ENCODE data around the gene KCNAB2. TPM values are rescaled to one million over a fixed set of nuclear protein-coding genes. Genes with fewer than 3 reads are reported as not detected.

The KCNAB2 gene
- total RNA-seq, 1 donor, result 5.8 TPM

DNA sequence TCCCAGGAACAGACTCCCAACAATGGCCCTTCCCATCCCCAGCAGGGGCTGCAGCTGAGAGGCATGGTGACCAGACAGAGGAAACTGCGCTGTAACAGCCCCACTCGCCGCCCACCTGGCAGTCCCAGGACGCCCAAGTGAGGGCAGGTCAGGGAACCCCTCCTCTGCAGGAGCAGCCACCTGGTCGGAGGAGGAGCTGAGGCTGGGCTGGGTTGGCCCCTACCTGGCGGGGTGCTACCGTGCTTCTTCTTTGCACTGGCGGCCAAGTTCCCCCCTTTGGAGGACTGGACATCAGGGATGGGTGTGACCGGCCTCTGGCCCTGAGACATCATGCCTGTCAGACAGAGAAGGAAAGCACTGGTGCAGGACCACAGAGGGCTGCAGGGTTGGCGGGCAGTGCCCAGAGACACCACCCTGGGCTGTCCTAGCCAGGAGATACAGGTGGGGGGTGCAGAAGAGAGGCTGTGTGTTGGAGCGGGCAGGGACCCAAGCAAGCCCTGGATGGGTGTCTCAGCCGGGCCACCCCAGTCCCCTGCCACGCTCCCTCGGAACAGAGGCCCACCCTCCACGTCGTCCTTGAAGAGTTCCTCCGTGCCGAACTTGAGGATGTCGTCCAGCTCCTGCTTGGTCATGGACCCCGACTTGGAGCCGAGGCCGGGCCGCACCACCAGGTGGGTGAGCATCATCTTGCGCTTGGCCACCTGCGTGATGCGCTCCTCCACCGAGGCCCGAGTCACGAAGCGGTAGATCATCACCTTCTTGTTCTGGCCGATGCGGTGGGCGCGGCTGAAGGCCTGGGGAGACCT, 82.8 kb downstream of the KCNAB2 start:
- H3K4me2 ChIP-seq (ENCODE audit: insufficient read depth, low read length), result no peak overlapping the region
- no peaks in the 10 kb centered on the region for H3K9me3 ChIP-seq (ENCODE audit: low read depth, low read length)
- no peaks in the 10 kb centered on the region for H3K4me1 ChIP-seq (ENCODE audit: insufficient read depth, low read length)
- no peaks in the 10 kb centered on the region for H4K20me1 ChIP-seq (ENCODE audit: insufficient read depth, low read length)
- H2AFZ ChIP-seq (ENCODE audit: low read length), result no peak overlapping the region
- no peak overlapping the region for H3K4me3 ChIP-seq (ENCODE audit: insufficient read depth, low read length)
- no peak for TF ChIP-seq CTCF (IDR thresholded peaks at IDR 0.05; ENCODE audit: extremely low read depth, low read depth, low read length)
- H3K36me3 ChIP-seq (ENCODE audit: insufficient read depth, low read length), result no peaks in the 10 kb centered on the region
- no peak overlapping the region for H3K27ac ChIP-seq (ENCODE audit: low read depth, low read length)
- H3K27me3 ChIP-seq (ENCODE audit: insufficient read depth, low read length), result no peaks in the 10 kb centered on the region
- no peaks in the 10 kb centered on the region for H3K79me2 ChIP-seq (ENCODE audit: insufficient read depth, low read length)
- no peak for DNase-seq (ENCODE audit: insufficient read length, low spot score, missing footprints)

- H3K4me1 ChIP-seq (ENCODE audit: insufficient read depth, low read length), result no peaks in the 10 kb centered on the region
- H3K4me2 ChIP-seq (ENCODE audit: insufficient read depth, low read length), result no peak overlapping the region
- no peak overlapping the region for H2AFZ ChIP-seq (ENCODE audit: low read length)
- no peaks in the 10 kb centered on the region for H3K9me3 ChIP-seq (ENCODE audit: low read depth, low read length)
- no peak for TF ChIP-seq CTCF (IDR thresholded peaks at IDR 0.05; ENCODE audit: extremely low read depth, low read depth, low read length)
- no peak overlapping the region for H3K4me3 ChIP-seq (ENCODE audit: insufficient read depth, low read length)
- H3K36me3 ChIP-seq (ENCODE audit: insufficient read depth, low read length), result no peaks in the 10 kb centered on the region
- no peak overlapping the region for H3K27ac ChIP-seq (ENCODE audit: low read depth, low read length)
- no peaks in the 10 kb centered on the region for H3K79me2 ChIP-seq (ENCODE audit: insufficient read depth, low read length)
- no peaks in the 10 kb centered on the region for H3K27me3 ChIP-seq (ENCODE audit: insufficient read depth, low read length)
- DNase-seq (ENCODE audit: insufficient read length, low spot score, missing footprints), result no peak
- H4K20me1 ChIP-seq (ENCODE audit: insufficient read depth, low read length), result no peaks in the 10 kb centered on the region
Observed at GRCh38 chr1:6129313-6129712, 83.6 kb downstream of the KCNAB2 start.

- H3K79me2 ChIP-seq (ENCODE audit: insufficient read depth, low read length), result no peaks in the 10 kb centered on the region
- H3K9me3 ChIP-seq (ENCODE audit: low read depth, low read length), result no peaks in the 10 kb centered on the region
- H3K4me1 ChIP-seq (ENCODE audit: insufficient read depth, low read length), result no peaks in the 10 kb centered on the region
- TF ChIP-seq CTCF (IDR thresholded peaks at IDR 0.05; ENCODE audit: extremely low read depth, low read depth, low read length), result no peak
- no peak for DNase-seq (ENCODE audit: insufficient read length, low spot score, missing footprints)
- no peak overlapping the region for H2AFZ ChIP-seq (ENCODE audit: low read length)
- H3K4me2 ChIP-seq (ENCODE audit: insufficient read depth, low read length), result no peak overlapping the region
- H3K27ac ChIP-seq (ENCODE audit: low read depth, low read length), result no peak overlapping the region
- H4K20me1 ChIP-seq (ENCODE audit: insufficient read depth, low read length), result no peaks in the 10 kb centered on the region
- no peaks in the 10 kb centered on the region for H3K27me3 ChIP-seq (ENCODE audit: insufficient read depth, low read length)
- no peak overlapping the region for H3K4me3 ChIP-seq (ENCODE audit: insufficient read depth, low read length)
- no peaks in the 10 kb centered on the region for H3K36me3 ChIP-seq (ENCODE audit: insufficient read depth, low read length)
Observed at GRCh38 chr1:6130036-6130435, 84.3 kb downstream of the KCNAB2 start.

- Histone ChIP-seq H3K4me1 (ENCODE audit: insufficient read depth, low read length) (no peaks in the 10 kb centered on the region), H3K9me3 (ENCODE audit: low read depth, low read length) (no peaks in the 10 kb centered on the region), H3K79me2 (ENCODE audit: insufficient read depth, low read length) (no peaks in the 10 kb centered on the region), H3K36me3 (ENCODE audit: insufficient read depth, low read length) (no peaks in the 10 kb centered on the region), H3K4me2 (ENCODE audit: insufficient read depth, low read length) (no peak overlapping the region), H3K27ac (ENCODE audit: low read depth, low read length) (no peak overlapping the region), H4K20me1 (ENCODE audit: insufficient read depth, low read length) (no peaks in the 10 kb centered on the region), H3K4me3 (ENCODE audit: insufficient read depth, low read length) (no peak overlapping the region), H2AFZ (ENCODE audit: low read length) (no peak overlapping the region), H3K27me3 (ENCODE audit: insufficient read depth, low read length) (no peaks in the 10 kb centered on the region)
- DNase-seq (ENCODE audit: insufficient read length, low spot score, missing footprints), result no peak
- TF ChIP-seq CTCF (IDR thresholded peaks at IDR 0.05; ENCODE audit: extremely low read depth, low read depth, low read length), result no peak
Observed at GRCh38 chr1:6130596-6130995, 84.9 kb downstream of the KCNAB2 start.

Measured in osteoblast (primary cell).